ENCODE results near the gene GLRA3.
"Not testable (repeated sequence)": the region's sequence is repeated elsewhere in the genome, so short reads cannot be mapped to it uniquely, and the experiment has no call there.

GLRA3 gene

DNA sequence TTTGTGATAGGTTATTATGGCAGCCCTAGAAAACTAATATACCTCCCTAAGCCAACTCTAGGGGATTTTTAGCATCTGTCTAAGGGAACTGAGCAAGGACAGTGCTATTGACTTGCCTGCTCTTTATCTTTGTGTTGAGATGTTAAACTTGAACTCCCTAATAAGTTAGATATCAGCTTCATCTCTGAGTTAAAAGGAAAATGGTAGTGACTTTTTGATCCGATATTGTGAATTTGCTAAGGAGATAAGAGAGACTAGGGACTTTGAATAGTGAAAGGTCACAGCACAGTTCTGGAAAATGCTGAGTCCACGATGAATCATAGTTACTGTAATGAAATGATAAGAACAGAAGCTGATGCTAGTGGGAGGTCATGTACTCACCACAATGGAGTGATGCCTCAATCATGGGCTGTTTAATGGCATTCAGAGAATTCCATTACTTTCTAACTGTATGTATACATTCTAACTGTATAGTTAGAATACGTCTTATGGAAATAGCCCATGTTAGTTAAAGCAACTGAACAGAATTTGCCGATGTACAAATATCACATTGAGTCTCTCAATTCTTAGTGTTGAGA lies 147.2 kb downstream of the GLRA3 start:
- DNase-seq (ENCODE audit: low read depth), result no peak
- no peak overlapping the region for H3K4me3 ChIP-seq (ENCODE audit: low read depth, low read length)

DNA sequence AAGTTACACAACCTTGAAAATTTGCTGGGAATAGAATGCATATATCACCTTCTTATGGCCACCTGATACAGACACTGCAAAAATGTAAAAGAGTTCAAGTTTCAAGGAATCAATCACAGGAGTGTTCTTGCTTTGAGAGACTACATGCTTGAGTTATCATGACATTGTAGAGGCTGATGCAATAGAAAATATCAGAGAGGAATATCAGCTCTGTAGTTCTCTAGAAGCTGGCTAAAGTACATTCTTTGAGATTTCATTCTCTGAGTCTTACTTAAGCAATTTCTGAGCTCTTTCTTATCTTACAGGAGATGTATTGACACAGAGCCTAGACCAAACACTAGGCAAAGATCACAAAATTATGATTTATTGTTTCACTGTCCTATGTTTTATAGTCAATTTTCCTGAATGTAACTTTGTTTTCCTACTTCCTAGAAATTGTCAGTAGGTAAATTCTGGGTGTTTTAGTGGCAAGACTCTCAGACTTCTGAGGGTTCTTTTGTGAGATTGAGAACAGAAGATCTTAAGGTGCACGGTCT lies 154.7 kb downstream of the GLRA3 start:
- no peak overlapping the region for H3K4me3 ChIP-seq (ENCODE audit: low read depth, low read length)
- DNase-seq (ENCODE audit: low read depth), result no peak

DNA sequence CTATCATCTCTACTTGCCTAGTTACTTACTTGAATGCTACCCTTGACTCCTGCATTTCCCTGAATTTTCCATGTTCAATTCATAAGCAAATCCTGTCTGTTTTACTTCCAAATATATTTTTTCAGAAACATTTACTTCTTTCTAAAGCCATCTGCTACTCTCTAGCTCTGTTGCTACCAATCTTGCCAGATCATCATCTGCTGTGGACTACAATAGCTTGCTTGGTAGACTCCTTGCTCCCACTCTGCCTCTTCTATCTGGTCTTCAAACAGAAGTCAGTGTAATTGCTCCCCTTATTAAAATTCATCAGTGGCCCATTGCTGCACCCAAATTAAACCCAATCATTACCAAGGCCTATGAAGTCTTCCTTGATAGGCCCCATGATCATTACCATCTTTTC lies 155.2 kb downstream of the GLRA3 start:
- no peak overlapping the region for H3K4me3 ChIP-seq (ENCODE audit: low read depth, low read length)
- no peak for DNase-seq (ENCODE audit: low read depth)

DNA sequence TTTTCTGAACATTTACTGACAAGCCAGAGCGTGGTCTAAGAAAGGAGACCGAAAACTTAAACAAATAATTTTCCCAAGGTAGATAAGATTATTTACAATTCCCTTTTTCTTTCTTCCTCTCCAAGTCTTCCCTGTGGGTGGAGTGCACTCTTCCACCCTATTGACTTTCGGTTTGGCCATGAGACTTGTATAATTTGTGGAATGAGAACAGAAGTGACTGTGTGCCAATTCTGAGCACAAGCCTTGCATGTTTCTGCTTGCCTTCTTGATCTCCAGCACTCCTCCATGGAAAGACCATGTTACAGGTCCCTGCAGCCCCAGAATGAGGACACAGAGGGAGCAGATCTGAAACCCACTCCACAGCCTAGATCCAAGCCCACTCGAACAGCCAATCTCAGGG lies 156.8 kb downstream of the GLRA3 start:
- no peak overlapping the region for H3K4me3 ChIP-seq (ENCODE audit: low read depth, low read length)
- DNase-seq (ENCODE audit: low read depth), result no peak

DNA sequence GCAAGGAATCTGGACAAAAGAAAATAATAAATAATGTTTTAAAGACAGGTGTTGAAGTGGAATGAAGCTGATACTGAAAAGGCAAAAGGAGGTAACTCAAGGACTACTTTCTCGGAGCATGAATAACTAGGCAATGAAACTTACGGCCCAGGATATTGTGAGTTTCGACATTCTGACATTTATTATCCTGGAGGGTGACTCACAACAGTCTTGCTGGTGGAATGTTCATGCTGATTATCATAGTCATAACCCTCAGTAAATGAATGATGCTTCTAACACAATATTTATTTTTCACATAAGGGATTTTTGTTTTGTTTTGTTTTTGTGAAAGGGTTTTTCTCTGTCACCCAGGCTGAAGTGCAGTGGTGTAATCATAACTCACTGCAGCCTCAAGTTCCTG lies 159.8 kb downstream of the GLRA3 start:
- peak; percentile 74 for DNase-seq (ENCODE audit: low read depth)
- no peak overlapping the region for H3K4me3 ChIP-seq (ENCODE audit: low read depth, low read length)

DNA sequence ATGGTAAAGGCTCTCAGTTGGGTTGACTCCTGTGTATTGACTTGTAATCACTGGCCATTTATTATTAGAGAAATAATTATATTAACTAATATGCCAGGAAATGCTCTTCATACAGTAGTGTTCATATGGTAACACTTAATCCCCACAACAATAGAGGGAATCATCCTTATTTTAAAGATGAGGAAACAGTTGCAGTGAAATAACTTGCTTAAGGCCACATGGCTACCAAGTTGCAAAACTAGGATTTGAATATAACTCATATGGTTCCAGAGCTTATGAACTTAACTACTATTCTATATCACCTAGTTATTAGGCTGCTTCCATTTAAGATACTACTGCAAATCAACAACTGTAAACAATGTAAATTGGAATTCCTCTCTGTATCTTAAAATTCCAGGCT lies 163.2 kb downstream of the GLRA3 start:
- H3K4me3 ChIP-seq (ENCODE audit: low read depth, low read length), result no peak overlapping the region
- DNase-seq (ENCODE audit: low read depth), result no peak

DNA sequence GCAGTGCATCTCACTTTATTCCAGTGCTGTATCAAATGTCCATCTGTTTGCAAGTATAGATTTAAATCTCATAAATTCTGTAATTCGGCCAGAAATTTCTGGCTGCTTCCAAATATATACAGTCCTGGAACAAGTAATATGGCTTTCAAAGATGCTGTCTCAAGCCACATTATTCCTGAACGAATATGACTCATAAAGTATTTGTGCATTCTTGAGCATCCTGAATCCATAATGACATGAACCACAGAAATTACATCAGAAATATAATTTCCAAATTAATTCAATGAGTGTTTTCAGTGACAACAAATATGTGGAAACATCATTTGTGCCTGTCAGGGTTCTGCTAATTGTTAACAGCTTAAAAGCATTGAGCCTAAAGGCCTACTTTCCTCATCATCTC lies 165.8 kb downstream of the GLRA3 start:
- peak; percentile 28 for DNase-seq (ENCODE audit: low read depth)
- no peak overlapping the region for H3K4me3 ChIP-seq (ENCODE audit: low read depth, low read length)

DNA sequence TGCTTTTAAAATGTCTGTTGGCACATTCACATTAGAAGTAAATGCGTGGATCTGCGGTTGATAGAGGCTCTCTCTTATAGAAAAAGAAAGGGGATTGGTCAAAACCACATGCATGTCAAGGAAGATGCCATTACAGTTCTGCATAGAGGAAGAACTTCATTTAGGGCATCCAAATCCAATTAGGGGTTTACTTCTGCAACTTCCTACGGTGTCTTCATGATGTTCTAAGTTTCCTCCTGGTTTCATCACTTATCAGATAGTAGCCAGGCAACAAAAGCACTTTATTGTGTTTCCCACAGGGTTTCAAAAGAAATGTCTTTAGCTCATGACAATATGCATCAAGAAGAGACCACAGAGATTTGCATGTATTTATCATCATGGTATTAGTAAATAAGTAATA lies 170.8 kb downstream of the GLRA3 start:
- H3K4me3 ChIP-seq (ENCODE audit: low read depth, low read length), result no peak overlapping the region
- DNase-seq (ENCODE audit: low read depth), result no peak

DNA sequence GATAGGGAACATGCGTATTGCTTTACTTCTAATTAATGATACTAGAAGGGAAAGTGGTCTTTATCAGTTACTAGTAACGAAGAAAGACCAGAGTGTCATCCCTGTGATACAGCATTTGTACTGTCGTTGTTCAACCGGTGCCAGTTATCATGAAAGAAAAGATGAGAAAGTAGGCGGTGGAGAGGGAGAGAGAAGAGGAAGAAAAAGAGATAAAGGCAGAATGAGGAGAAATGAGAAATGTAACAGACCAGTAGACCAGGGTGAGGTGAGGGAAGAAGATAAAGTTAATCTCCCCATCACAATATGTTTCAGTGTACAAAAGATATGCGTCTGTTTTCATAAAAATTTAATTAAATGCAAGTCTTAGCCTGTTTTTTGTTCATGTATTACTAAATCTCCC lies 171.6 kb downstream of the GLRA3 start:
- no peak for DNase-seq (ENCODE audit: low read depth)
- H3K4me3 ChIP-seq (ENCODE audit: low read depth, low read length), result no peak overlapping the region

DNA sequence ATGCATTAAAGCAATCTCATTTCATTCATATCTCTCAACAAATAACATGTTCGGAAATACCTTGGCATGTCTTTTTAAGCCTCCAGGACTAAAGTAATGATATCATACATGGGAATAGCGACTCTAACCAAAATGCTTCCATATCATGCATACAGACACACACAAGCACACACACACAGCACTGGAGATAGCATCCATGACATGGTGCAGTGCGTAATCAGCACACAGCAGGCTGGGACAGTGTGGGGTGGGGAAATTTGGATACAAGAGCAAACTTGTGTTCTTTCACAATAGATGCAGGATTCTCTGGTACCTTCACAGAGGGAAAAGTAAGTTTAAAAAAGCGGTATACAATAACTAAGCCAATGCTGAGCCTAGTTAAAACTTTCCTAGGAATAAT lies 174.4 kb downstream of the GLRA3 start:
- no peak for DNase-seq (ENCODE audit: low read depth)
- no peak overlapping the region for H3K4me3 ChIP-seq (ENCODE audit: low read depth, low read length)

DNA sequence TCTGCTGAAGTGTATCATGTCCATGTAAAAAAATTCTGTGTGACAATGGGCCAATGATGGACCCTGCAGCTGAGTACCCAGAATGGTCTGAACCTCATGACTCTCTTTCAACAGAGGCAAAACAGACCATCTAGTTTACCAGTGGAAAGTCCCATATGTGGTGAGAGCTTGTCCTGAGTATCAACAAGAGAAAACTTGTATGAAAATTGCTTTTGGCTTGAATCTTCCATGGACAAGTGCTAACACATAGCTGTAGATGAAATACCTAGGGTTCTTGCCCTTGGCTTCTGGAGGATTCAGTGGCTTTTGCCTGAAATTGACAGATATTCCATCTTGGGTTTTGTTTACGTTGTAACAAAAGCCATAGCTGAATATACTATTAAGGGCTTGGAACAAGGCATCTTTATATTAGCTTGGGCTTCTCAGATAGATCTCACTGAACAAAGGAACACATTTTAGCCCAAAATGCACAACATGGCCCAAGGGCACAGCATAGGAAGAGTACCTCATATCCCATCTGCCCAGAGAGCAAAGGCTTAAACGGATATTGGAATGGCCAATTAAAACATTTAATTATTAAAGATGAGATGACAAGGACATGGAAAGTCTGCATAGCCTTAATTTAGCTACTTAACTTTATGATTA lies 178.2 kb downstream of the GLRA3 start:
- H3K4me3 ChIP-seq (ENCODE audit: low read depth, low read length), result no peak overlapping the region
- DNase-seq (ENCODE audit: low read depth), result no peak

DNA sequence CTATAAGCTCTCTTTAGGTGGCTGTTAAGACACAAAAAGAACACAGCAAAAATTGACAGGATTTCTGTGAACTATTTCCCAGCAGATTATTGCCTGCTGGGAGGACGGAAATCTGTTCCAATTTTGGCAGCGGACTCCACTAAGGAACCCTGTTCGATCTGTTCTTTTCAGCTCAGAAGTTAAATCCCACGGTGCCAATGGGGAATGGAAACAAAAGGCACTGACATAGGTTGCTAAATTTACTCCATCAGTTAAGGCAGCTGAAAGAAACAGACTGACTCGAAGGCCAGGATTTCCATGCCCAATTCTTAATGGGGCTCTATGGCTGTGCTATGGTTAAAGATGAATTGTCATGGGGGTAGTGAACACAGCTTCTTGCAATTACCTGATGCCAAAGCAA lies 180.2 kb downstream of the GLRA3 start:
- H3K4me3 ChIP-seq (ENCODE audit: low read depth, low read length), result no peak overlapping the region
- DNase-seq (ENCODE audit: low read depth), result no peak

DNA sequence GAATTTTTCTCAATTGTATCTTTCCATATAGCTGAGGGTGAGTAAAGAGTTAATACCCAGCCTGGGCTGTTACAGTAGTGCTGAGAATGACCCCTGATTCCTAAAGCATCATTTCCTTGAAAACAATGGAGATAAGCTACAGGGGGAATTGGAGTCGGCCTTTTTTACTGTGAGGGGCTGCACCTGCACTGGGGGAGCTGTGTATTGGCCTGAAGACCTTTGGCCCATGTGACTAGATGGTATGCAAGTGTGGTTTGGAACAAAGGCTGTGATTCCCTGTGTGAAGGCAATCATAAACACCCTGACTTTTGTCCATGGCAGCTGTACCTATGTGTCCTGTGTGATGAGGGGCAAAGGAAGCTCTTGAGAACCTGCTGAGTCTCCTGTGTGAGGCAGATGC lies 182.7 kb downstream of the GLRA3 start:
- no peak for DNase-seq (ENCODE audit: low read depth)
- H3K4me3 ChIP-seq (ENCODE audit: low read depth, low read length), result no peak overlapping the region

DNA sequence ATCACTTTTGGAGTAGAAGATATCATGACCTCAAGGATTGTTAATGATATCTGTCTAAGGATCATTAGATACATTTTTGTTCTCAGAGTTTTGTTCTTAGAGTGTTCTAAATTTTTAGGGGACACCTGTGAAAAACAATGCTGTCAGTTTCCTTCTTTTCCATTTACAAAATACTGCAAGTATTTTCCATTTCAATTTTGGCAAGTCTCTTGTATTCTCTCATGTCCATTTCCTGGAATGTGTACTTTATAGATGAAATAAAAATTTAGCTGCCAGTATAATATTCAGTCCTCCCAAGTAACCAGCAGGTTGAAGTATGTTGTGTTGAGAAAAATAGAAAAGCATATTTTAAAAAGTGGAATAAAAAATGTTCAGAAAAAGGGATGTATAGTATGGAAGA lies 188.9 kb downstream of the GLRA3 start:
- H3K4me3 ChIP-seq (ENCODE audit: low read depth, low read length), result no peak overlapping the region
- DNase-seq (ENCODE audit: low read depth), result no peak

DNA sequence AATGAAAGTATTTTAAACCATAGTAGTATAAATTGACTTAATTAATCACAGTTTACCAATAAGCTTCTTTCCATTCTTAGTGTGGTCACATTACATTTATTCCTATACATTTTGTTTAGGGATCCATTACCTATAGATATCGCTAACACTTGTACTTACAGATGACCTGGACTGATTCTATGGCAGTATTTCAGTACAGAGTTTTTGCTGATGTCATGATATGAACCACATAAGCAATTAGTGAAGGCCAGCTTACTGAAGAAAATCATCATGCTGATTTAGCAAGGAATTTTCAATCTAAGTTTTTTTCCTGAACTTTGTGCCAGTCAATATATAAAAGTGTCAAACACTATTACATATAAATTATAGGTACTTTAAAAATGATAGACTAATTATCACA lies 193.3 kb downstream of the GLRA3 start:
- no peak for DNase-seq (ENCODE audit: low read depth)
- no peak overlapping the region for H3K4me3 ChIP-seq (ENCODE audit: low read depth, low read length)

DNA sequence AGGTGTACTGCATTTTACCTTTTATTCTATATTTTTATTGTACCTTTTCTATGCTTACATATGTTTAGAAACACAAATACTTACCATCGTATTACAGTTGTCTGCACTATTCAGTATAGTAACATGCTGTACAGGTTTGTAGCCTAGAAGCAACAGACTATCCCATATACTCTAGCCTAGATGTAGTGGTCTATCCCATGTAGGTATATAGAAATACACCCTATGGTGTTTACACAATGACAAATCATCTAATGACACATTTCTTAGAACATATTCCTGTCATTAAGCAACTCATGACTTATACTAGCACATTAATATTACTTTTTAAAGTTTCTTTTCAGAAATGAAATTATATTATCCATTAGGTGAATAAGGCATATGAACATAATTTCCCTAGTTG lies 195.6 kb downstream of the GLRA3 start:
- no peak overlapping the region for H3K4me3 ChIP-seq (ENCODE audit: low read depth, low read length)
- DNase-seq (ENCODE audit: low read depth), result no peak

DNA sequence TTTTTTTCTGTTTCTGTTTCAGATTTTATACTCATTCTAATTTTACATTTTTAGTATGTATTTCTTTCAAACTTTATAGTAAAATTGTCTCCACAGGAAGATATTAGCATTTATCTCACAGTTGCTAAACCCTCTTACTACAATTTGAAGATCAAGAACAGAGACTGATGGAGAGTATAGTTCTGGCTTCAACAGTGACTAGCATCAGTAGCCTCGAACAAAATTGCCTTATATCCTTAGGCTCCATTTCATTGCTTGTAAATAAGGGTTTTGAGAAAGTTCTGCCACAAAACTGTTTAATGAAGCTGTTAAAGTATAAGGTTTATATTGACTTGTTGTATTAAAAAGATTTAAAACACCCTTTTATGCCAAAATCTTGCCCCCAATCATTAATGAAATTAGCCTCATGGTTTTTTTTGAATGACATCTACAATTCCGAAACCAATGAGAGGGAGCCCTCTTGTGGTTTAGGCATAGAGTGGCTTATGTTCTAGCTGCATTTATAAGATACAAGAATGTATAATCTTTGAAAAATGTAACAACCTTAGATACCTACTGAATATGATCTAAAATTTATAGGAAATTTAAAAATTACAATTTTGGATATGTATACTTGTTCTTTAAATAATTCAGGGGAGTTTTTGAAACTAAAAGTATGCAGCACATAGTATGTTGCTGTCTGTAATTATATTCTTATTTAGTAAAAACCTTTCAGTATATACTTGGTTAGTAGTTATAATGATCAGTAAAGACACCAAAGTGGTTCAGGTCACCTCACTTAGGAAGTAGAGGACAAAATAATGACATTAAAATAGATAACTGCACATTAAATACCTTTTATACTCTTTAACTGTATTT lies 196.9 kb downstream of the GLRA3 start:
- no peak overlapping the region for H3K4me3 ChIP-seq (ENCODE audit: low read depth, low read length)
- peak; percentile 3 for DNase-seq (ENCODE audit: low read depth)

DNA sequence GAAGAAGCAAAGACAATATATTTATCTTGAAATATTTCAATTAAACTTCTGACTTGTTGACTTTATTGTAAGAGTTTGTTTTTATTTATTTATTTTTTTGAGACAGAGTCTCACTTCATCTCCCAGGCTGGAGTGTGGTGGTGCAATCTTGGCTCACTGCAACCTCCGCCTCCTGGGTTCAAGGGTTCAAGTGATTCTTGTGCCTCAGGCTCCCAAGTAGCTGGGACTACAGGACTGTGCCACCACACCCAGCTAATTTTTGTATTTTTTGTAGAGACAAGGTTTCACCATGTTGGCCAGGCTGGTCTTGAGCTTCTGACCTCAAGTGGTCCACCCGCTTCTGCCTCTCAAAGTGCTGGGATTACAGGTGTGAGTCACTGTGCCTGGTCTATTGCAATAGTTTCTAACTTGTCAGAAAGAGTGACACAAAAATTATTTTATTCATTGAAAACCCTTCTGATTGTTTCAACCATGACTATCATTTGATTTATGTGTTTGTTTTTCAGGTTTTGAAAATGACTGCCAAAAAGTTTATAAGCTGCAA lies 199.1 kb downstream of the GLRA3 start:
- not testable (repeated sequence) for DNase-seq (ENCODE audit: low read depth); H3K4me3 ChIP-seq (ENCODE audit: low read depth, low read length)

DNA sequence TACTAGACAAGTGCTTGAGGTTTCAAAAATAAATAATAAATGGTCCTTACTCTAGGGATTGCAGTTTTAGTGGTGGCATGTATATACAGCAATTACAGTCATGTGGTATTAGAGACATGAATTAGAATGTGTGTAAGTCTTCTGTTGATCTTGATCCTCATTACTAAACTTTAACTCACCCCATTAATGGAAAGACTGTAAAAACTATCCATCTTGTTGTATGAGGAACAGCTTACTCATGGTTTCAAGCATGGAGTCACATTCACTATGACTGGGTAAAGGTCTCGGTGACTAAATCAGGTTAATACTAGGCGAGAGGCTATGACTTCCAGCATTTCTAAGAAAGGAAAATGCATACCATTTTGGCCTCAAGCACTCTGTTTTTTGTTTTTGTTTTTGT lies 199.8 kb downstream of the GLRA3 start:
- DNase-seq (ENCODE audit: low read depth), result peak; percentile 3
- no peak overlapping the region for H3K4me3 ChIP-seq (ENCODE audit: low read depth, low read length)

DNA sequence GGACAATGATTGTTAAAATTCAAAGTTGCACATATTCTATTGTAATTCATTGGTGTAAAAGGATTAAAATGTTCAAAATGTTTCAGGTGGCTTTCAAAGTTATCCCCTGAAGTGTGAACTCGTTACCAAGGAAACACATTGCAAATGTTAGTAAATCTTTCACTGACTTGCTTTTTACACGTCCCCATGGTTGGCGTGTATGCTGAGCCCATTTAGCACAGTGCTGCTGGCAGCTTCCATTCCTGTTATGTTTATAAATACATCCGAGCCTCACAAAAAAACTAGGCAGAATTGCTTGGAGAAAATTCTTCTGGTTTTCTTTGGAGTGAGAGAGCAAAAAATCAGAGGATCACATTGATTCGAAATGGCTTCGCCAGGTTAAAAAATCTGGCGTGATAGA lies 200.9 kb downstream of the GLRA3 start:
- H3K4me3 ChIP-seq (ENCODE audit: low read depth, low read length), result no peak overlapping the region

More for the DNA sequence above, 200.9 kb downstream of the GLRA3 start:
- no peak for DNase-seq (ENCODE audit: low read depth)

Data from skeletal muscle cell (primary cell).